ENCODE results near the gene MYO18B.

- no peak for TF ChIP-seq EZH2 (IDR thresholded peaks at IDR 0.05; ENCODE audit: borderline replicate concordance, low read depth, low read length, severe bottlenecking)
- TF ChIP-seq CTCF (IDR thresholded peaks at IDR 0.05; ENCODE audit: extremely low read depth in 1 of 2, insufficient read depth in 1 of 2, low read depth in 1 of 2, low read length in 2 of 2) = no peak
- TF ChIP-seq MAX (IDR thresholded peaks at IDR 0.05; ENCODE audit: insufficient read depth, insufficient read length) = no peak
- no peak for TF ChIP-seq POLR2AphosphoS5 (IDR thresholded peaks at IDR 0.05; ENCODE audit: insufficient read depth, low read depth, low read length)
- no peak for TF ChIP-seq JUN (IDR thresholded peaks at IDR 0.05; ENCODE audit: borderline replicate concordance, insufficient read depth, insufficient read length, low read depth)
- no peak for TF ChIP-seq POLR2A (IDR thresholded peaks at IDR 0.05; ENCODE audit: low read depth, low read length)
- TF ChIP-seq MYC (IDR thresholded peaks at IDR 0.05; ENCODE audit: low read depth, low read length) = no peak
- no peak for TF ChIP-seq GATA2 (IDR thresholded peaks at IDR 0.05; ENCODE audit: insufficient read depth, insufficient read length, low read depth, low read length)
- TF ChIP-seq FOS (IDR thresholded peaks at IDR 0.05; ENCODE audit: borderline replicate concordance, insufficient read depth, low read length) = no peak
These were observed 12.7 kb downstream of the MYO18B start for GRCh38 chr22:25754527-25755202.

Data from endothelial cell of umbilical vein (primary cell).